Choroid plexus epithelial cell (primary cell): Measurements from ENCODE around the gene ZNF792.
"Not testable (repeated sequence)": the region's sequence is repeated elsewhere in the genome, so short reads cannot be mapped to it uniquely, and the experiment has no call there.

Experiments used
- DNase-seq: peaks from one replicate; pipeline ENCODE4 v3.0.0-alpha.2; 2010; ENCODE audit warnings: low read depth
- H3K4me3 ChIP-seq: 2 replicates; pipeline ENCODE4 v1.5.1; 2011; ENCODE audit warnings: low read depth, mild to moderate bottlenecking, control low read depth, low read length, moderate library complexity
- CTCF ChIP-seq: conservative IDR thresholded peaks from 2 replicates; pipeline ENCODE4 v1.5.1; 2011; ENCODE audit warnings: low read depth, mild to moderate bottlenecking, control low read depth, inconsistent platforms, low read length, moderate library complexity

Gene ZNF792

GRCh38 chr19:35008891-35009341, 44.9 kb upstream of the ZNF792 start:
- TF ChIP-seq CTCF, result no peak
- no peak overlapping the region for H3K4me3 ChIP-seq
- no peak for DNase-seq

GRCh38 chr19:35007427-35007826, 43.4 kb upstream of the ZNF792 start:
- not testable (repeated sequence) for DNase-seq, H3K4me3 ChIP-seq

GRCh38 chr19:35006999-35007365, 43.0 kb upstream of the ZNF792 start:
- H3K4me3 ChIP-seq, result no peak overlapping the region
- no peak for DNase-seq
- TF ChIP-seq CTCF, result no peak

- peak; percentile 71 for DNase-seq
- no peak for TF ChIP-seq CTCF
- no peak overlapping the region for H3K4me3 ChIP-seq
Observed at GRCh38 chr19:35006342-35006998, 42.4 kb upstream of the ZNF792 start.

DNA sequence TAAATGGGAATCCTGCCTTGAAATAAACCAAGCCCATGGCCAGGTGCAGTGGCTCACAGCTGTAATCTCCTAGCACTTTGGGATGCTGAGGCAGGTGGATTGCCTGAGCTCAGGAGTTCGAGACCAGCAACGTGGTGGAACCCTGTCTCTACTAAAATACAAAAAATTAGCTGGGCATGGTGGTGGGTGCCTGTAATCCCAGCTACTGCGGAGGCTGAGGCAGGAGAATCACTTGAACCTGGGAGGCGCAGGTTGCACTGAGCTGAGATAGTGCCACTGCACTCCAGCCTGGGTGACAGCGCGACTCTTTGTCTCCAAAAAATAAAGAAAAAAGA, 41.9 kb upstream of the ZNF792 start:
- not testable (repeated sequence) for DNase-seq, H3K4me3 ChIP-seq

- DNase-seq, result no peak
- no peak for TF ChIP-seq CTCF
- H3K4me3 ChIP-seq, result no peak overlapping the region
Observed at GRCh38 chr19:35005256-35005977, 41.4 kb upstream of the ZNF792 start.

GRCh38 chr19:35004517-35005255, 40.7 kb upstream of the ZNF792 start:
- DNase-seq, result no peak
- no peak overlapping the region for H3K4me3 ChIP-seq
- no peak for TF ChIP-seq CTCF

DNA sequence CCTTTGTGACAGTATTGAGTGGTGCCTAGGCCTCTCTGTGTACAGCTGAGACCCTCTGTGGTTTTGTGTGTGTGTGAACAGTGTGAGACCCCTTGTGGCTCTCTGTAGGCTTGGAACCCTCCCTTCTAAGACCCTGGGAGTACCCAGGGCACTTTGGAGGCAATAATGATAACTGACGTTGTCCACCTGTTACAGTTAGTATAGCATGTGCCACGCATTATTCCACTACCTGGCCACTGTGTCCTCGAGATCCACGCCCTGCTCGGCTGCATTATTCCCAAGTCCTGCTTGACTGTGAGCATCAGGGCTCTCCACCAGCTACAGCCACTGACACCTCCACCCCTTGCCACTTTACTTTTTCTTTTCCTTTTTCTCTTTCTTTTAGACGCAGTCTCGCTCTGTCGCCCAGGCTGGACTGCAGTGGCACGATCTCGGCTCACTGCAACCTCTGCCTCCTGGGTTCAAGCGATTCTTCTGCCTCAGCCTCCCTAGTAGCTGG, 38.1 kb upstream of the ZNF792 start:
- DNase-seq, result no peak
- peak overlapping the region; percentile 26 for H3K4me3 ChIP-seq
- TF ChIP-seq CTCF, result no peak
